Right renal cortex interstitium (tissue), 3 donors: ENCODE measurements around the gene PAX9. TPM values are rescaled to one million over a fixed set of nuclear protein-coding genes. Genes with fewer than 3 reads are reported as not detected.
"Not testable (repeated sequence)": the region's sequence is repeated elsewhere in the genome, so short reads cannot be mapped to it uniquely, and the experiment has no call there.

ENCODE experiments used
- DNase-seq, 3 donors: peaks; one replicate each; pipeline ENCODE4 v3.0.0-alpha.2; 2013; ENCODE audit warnings: low read depth in 3 of 3, low spot score in 2 of 3
- polyA plus RNA-seq, 3 donors: library from polyadenylated mRNA; unstranded; fragments of 120-200 nt; gene quantifications; one replicate each; pipeline ENCODE4 v1.2.1, GENCODE V29; 2013; ENCODE audit not compliant: insufficient read length in 3 of 3

The PAX9 gene
- polyA plus RNA-seq, 3 donors, result 0.20 to 0.37 (median 0.28) TPM

DNA sequence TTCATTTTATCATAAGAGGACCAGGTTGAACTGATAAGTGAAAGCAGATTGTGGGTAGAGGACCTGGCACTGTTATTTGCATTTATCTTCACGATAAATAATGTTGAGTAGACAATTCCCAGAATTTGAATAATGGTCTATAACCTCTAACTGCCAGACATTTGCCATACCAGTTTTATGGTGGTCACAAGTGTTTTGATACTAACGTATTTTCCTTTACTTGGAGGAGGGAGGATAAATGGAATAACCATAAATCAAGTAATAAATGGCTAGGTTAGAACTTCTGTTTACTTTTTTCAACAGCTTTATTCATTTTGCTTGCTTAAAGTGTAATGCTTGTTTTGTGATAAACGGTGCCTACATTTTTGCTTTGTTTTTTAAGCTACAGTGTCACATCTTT is 9.5 kb downstream of the PAX9 start:
- no peak for DNase-seq

DNA sequence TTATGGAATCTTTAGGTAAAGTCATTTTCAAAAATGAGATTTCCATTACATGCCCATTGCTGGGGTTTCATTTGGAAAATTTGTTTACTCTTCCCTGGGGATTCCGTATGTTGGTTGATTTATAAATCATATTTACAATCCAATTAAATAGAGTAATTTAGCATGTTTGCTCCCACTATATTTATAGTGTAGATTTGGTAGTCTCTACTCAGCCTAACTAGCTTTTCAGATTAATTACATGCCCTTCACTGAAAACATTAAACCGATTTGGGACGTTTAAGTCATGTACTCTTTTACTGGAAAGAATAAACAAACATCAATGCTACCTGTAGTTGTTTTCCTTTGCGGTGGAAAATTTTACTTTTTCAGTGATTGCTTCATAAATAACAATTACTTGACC is 10.4 kb downstream of the PAX9 start:
- DNase-seq, result no peak

DNA sequence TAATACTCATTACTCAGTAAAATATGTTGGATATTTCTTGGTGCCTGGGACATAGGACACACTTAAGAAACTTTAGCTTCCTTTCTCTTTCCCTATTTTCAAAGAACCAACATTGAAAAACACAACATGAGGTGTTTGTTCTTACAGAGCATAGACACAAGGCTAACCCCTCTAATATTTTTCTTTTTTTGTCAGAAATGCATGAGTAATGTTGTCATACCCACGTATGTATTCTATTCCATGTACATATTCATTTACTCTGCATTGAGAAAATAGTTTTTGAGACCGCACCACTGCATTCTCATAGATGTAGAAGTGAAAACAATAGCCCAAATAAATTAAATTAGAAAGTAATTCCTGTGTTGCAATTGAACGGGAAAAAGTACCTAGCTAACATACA is 13.0 kb downstream of the PAX9 start:
- DNase-seq, result no peak

DNA sequence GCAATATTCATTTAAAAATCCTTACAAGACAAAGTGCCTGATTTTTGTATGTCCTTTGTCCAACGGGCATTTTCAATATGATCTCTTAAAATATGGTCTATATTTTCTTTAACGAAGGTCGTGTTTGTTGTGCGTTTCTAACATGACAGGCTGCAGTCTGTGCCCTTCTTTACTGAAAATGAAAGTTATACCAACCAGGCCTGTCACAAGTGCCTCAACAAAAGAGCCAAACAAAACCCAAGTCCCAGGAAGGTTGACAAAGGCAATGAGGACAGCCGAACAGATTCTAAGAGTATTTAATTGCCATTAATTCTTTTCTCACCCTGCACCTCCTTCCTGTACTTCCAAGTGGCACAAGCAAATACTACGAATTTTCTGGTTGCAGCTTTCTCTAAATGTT is 13.9 kb downstream of the PAX9 start:
- DNase-seq, result no peak

DNA sequence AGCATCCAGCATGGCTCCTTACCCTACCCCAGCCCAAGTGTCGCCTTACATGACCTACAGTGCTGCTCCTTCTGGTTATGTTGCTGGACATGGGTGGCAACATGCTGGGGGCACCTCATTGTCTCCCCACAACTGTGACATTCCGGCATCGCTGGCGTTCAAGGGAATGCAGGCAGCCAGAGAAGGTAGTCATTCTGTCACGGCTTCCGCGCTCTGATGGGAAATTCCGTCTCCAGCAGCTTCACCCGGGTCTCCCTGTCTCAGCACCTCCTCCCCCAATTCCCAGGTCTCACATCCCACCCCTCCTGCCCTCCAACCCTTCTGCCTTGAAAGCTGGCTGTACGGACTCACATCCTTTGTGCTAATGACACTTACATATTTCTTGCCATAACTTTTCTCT is 14.6 kb downstream of the PAX9 start:
- DNase-seq, result no peak

DNA sequence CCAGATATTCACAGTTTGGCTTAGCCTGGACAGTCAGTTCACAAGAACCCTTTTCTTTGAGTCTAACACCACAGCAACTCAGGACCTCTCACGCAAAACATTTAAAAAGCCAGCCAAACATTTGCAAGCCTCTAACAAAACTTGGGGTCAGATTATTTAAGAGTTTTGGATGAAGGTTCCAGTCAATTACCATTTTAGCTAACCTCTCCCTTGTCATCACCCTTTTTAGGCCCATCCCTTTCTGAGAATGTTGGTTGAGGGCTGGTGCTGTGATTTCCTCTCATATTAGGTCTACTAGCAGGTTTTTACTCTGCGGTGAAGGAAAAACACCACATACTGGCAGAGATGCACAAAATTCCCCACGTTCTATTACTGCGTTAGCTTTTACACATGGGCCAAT is 20.7 kb downstream of the PAX9 start:
- DNase-seq, result no peak

DNA sequence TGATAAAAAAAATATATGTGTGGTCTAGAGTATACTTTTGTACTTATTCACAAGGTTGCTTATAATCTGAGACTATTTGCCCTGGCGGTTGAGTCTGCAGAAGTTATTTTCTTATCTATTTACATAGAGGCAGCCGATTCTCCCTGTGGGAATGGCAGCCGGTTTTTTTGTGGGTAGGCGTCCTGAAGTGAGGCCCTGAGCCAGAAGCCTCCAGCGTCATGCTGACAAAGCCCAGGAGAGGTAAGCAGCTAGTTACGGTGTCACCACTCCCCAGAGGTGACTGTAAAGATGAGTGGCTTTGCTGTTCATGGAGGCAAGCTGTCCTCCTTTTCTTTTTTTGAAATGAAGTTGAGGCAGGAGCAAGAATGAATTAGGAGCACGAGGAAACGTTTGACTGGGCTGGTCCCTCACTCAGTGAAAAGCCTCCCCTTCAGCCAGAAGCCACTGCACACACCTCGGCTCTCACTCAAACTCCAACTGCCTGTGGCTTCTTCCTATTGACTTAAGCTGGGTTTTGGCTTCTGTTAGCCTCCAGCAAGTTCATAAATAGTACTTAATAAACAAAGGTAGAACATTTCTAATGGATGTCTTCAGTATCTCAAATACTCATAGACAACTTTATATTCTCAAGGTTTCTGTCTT is 21.5 kb downstream of the PAX9 start:
- DNase-seq, result no peak

DNA sequence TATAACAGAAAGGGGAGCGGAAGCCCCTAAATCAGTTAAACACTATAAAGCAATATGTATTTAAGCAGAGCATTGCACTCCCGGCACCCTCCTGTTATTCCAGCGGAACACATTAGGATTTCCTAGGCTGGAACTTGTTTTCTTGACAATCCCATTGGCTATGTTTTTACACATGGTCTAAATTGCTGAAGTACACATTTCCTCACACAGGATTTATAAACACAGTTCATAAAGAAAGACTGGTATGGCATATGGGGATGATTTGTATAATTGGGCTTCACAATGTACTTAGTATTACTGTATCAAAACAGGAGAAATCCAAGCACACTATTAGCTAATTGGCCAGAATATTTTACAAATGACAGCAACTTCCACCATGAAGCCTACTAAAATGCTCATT is 23.3 kb downstream of the PAX9 start:
- no peak for DNase-seq

DNA sequence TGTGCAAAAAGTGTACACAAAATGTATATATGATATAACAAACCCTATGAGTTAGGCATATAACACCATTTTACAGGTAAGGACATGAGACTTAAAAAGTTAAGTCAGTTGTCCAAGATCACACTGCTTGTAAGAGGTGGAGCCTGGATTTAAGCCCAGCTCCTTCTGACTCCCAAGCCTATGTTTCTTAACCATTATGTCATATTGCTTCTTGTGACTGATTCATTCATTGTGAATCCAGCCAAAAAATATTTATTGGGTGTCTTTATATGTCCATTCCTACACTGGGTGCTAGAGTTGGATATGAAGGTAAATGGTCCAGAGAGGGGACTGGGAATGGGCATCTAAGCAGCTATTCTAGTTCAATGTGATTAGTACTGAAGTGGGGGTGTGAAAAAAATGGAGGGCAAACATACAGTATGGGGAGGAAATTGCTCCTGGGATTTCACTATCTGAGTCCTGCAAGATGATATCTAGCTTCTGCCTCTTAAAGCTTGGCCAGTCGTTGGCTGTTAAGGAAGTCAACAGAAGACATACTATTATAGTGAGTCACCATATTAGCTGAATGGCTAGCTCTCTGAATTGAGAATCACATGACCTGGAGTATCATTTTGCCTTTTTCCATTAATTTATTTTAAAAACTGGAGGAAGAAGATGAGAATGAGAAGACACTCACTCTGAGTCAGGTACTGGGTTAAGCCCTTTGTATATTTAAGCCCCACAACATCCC is 28.8 kb downstream of the PAX9 start:
- no peak for DNase-seq

DNA sequence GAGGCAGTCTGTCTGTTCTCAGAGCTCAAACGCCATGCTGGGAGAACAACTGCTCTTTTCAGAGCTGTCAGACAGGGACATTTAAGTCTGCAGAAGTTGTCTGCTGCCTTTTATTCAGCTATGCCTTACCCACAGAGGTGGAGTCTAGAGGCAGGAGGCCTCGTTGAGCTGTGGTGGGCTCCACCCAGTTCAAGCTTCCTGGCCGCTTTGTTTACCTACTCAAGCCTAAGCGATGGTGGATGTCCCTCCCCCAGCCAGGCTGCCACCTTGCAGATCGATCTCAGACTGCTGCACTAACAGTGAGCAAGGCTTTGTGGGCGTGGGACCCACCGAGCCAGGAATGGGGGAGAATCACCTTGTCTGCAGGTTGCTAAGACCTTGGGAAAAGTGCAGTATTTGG is 37.8 kb downstream of the PAX9 start:
- DNase-seq, result not testable (repeated sequence)

DNA sequence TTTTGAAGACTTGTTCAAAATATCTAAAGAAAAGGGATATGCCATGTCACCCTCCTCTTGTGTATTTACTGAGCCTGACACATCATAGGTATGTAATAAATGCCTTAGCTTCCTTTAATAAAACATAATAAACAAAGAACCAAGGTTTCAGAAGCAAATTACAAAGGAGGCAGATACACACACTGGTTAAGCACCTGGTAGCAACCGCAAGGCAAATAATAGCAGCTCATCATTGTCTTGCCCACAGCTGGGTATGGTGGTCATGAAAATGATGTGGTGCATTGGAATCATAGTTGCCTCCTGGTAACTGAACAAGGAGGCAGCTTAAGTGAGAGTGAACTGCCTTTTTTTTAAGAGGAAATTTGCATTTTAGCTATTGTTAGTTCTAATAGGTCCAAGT is 39.0 kb downstream of the PAX9 start:
- no peak for DNase-seq

DNA sequence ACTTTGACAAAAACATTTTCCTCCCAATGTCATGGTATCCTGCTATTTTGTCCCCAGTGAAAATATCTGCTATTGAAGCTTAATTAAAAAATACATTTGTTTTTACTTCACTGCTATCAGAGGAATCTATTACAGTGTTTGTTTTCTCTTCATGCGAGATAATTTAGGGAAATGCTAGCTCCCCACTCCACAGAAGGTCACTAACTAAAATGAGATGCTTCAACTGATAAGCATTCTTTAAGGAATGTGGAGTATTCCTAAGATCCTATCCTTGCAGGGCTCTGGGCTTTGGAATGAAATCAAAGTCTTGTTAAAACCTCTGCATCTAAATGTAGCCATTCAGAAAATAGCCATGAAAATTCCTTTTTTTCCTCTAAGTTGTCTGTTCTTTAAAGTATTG is 39.5 kb downstream of the PAX9 start:
- DNase-seq, result no peak

DNA sequence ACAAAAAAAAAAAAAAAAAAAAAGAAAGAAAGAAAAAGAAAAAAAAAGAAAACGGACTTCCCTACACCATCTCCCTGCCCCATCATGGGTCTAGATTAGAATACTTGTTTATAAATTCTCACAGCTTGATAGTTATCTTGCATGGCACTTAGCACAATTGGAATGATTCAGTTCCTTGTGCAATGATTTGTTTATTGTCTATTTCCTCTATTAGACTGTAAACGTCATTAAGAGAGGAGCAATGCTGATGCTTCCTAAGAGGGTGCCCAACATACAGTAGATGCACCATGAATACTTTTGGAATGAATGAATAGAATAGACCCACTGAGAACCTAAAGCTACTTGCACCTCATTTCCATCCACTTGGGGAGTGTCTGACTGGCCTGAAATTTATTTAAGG is 40.8 kb downstream of the PAX9 start:
- DNase-seq, result no peak

DNA sequence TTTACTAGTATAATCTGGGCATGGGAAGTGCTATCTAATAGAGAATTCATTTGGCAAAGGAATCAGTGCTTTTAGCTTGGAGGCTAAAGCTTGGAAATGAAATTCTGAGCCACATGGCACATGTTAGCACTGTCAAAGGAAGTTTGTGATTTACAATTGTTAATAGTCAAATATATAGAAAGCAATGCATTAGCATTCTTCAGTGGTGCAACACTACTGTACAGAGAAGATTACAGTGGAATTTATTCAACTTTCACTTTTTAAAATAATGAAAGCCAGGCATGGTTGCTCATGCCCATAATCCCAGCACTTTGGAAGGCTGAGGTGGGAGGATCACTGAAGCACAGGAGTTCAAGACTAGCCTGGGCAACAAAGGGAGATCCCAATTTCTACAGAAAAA is 45.9 kb downstream of the PAX9 start:
- no peak for DNase-seq

DNA sequence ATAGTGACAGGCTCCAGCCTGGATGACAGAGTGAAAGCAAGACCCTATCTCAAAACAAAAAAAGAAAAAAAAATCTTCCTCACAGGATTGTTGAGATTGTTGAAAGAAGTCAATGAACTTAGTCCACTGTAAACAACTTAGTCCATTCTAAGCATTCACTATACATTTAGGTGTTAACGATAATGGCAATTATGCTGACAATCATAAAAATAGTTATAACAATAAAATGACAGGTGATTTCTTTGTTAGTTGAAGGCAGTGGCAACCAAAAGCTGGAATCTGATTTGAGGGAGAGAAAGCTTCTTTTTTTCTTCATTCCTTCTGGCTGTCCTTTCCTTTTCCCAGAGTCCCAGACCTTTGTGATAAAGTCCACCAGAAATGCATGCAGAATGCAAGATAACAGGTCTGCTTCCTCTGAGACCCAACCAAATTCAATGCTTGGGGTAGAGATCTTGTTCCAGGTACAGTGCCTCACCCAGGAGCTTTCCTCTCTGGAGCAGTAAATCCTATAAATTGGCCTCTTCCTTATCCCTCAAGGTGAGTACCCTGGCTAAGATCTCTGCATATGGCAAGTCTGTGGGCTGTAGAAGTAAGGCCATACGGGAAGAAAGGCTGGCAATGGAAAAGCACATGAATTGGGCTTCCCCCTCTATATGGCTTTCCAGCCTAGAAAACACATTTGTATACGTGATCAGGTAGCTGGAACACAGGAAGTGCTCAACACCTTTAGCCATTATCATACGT is 52.5 kb downstream of the PAX9 start:
- DNase-seq, result no peak

DNA sequence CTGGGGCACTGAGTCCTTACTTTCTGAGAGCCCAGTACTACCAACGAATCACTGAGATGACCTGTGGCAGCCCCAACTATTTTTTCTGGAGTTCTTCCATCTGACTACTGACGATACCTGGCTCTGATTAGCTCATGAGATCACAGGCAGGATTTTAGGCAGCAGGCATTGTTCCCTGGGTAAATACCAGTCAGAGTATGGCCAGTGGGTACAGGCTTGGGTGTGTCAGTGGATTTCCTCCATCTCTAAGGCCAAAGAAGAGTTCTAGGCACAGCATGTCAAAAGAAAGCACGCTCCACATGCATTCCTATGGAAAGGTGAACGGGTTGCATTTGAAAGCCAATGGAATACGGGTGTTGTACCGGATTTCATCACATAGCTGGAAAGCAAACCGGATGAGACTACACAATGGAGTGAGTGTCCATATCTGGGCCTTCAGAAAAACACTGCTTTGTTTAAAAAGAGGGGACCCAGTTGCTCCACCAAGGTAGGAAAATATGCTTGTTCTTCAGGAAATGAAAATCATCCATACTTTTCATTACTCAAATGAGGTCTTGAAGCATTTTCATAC is 55.0 kb downstream of the PAX9 start:
- DNase-seq, result no peak

DNA sequence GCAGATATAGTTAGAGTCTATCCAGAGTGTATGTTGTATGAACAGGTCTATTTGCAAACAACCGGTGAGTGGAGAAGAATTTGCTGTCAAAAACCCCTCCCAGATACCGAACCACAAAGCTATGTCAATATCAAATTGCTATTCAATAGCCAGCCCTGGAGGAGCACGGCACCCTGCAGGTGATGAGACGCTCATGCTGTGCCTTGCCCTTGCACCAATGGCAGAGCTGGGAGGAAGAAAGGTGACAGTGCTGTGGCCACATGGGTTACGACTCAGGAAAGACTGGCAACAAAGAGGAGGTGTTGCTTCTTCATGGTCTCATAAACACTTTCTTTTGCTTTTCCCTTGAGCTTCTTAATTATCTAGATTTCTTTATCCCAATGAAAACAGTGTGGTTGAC is 55.7 kb downstream of the PAX9 start:
- DNase-seq, result no peak

DNA sequence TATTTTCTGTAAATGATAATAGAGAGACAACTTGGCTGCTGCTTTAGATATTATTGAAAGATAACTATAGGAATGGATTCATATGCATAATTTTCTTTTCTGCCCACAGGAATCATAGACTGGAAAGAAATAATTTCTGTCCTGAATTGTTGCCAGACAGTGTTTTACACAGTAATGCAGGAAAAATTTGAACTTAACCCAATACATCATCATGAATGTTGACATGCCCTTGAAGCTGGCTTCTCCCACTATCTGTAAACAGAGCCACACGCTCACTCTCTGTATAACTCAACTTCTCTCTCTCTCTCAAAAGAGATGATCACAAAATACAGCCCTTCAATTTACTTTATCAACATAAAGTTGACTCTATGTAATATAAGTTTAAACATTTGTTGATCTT is 56.6 kb downstream of the PAX9 start:
- no peak for DNase-seq

DNA sequence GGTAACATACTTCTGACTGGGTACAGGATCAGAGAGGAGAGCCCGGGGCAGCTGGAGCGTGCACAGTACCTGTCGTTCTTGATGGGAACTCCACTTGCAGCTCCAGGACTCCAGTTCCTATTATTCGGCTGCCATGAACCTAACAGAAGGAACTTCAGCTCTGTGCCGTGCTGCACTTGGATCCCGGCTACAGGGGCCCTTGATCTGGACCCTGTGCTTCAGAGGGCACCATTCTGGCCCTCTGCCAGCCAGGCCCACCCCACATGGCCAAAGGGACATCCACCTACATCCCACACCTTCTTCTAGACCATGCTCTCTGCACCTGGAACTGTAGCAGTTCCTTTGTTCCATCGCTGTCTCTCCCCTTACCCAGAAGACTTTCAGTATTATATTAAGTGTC is 58.2 kb downstream of the PAX9 start:
- no peak for DNase-seq

DNA sequence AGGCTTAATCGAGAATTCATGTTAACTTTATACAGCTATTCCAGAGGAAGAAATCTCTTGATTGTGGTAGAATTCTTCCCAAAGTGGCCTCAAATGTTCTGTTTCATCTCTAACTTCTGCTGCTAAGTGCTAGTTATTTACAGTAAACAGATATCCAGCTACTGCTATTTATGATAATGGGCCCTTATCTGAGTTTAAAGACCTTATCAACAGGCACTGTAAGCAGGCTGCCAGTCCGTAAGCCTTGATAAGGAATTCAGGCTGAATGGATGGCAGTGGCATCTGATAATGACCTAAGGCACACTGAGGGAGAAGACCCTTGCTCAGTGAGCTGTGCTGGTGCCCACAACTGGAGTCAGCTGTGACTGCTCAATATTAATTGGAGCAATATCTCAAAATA is 59.0 kb downstream of the PAX9 start:
- no peak for DNase-seq

DNA sequence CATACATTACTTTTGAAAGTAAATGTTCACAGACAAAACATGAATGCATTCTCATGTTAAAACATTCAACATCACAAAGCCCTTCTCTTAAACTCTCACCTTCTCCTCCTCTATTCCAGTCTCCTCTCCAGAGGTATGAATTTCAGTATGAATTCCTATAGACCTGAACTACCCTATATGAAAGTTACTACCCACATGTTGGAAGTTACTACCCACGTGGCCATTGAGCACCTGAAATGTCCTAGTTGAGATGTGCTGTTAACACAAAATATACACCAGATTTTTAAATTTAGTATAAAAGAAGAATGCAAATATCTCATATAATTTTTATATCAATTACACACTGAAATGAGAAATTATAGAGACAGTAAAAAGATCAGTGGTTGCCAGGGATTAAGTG is 60.2 kb downstream of the PAX9 start:
- DNase-seq, result no peak

DNA sequence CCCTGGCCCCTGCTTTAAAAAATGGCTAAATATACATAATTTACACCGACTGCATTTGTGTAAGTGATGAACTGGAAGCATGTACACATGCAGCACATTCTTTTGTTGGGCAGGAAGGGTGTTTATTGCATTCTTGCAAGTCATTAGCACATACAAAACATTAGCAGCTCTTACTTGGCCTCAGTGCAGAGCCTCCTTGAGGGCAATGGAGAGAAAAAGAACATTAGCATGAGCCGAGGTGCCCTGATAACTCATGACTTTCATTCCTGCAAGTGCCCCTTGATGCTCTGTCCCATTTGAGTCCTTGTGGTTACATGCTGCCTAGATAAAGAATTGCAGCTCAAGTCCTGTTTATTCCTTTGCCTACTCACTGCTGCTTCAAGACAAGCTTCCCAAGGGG is 61.9 kb downstream of the PAX9 start:
- no peak for DNase-seq
